Neuron (in vitro differentiated cells): ENCODE results near the gene ZNF536.

Experiments
- H2AFZ ChIP-seq: one replicate; pipeline ENCODE4 v1.6.1; 2013; ENCODE audit warnings: low read depth, mild to moderate bottlenecking, inconsistent platforms, low read length, moderate library complexity
- H3K27me3 ChIP-seq: one replicate; pipeline ENCODE4 v1.6.1; 2013; ENCODE audit warnings: low read length; ENCODE audit not compliant: insufficient read depth
- H3K36me3 ChIP-seq: one replicate; pipeline ENCODE4 v1.6.1; 2013; ENCODE audit warnings: low read length; ENCODE audit not compliant: insufficient read depth
- H3K4me1 ChIP-seq: one replicate; pipeline ENCODE4 v1.6.1; 2013; ENCODE audit warnings: low read length; ENCODE audit not compliant: insufficient read depth
- H3K4me3 ChIP-seq: 2 replicates; pipeline ENCODE4 v1.5.1; 2013; ENCODE audit warnings: mild to moderate bottlenecking, low read length, moderate library complexity
- H3K9me3 ChIP-seq: one replicate; pipeline ENCODE4 v1.6.1; 2013; ENCODE audit warnings: low read length

Gene ZNF536

DNA sequence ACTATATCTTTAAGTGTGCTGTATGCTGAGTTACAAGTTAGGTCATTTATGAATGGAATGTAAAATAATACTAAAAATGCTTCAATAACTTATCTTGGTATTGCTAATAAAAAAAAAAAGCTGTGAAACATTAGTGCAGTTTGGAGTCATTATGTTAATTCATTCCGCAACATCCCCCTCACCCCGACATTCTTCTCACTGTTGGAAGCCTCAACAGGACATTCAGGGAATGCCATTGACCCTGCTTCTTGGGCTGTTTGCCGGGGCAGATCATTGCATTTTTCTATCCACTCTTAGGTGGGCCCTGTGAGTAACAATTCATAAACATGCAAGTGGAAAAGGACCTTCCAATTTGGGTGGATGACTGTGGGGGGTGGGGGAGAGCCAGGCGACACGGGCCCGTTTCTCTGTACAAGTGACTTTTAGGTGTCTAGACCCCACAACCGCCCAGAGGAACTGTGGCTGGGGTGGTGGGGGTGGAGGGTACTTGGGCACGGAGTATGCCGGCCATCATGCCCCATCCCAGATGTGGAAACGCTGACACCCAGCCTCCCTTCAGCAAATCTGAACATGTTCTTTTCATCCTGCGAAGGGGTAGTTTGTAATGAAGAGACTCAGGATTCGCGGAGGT, 185.9 kb downstream of the ZNF536 start:
- peaks cover under 1% of the 10 kb centered on the region for H3K36me3 ChIP-seq
- H3K4me1 ChIP-seq, result peaks cover 36% of the 10 kb centered on the region
- H3K9me3 ChIP-seq, result no peaks in the 10 kb centered on the region
- H3K27me3 ChIP-seq, result no peaks in the 10 kb centered on the region
- no peak overlapping the region for H3K4me3 ChIP-seq
- no peak overlapping the region for H2AFZ ChIP-seq

DNA sequence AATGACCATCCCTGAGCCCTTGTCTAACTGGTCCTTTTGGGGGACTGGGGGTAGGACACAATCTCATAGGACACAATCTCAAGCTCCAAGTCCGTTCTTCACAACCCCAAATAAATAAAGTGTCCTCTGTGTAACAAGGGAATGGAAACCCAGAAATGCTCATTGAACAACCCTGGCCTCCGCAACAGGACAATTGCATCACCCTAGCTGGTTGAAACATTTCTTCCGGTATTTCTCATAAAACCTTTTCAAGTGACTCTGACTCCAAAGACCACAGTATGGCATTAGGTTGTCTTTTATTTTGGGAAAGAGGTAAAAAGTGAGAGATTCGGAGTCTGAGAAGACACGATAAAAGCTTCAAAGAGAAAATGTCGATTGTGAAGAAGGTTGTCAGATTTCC, 186.6 kb downstream of the ZNF536 start:
- Histone ChIP-seq H3K4me1 (peaks cover 36% of the 10 kb centered on the region), H2AFZ (no peak overlapping the region), H3K27me3 (no peaks in the 10 kb centered on the region), H3K36me3 (no peaks in the 10 kb centered on the region), H3K9me3 (no peaks in the 10 kb centered on the region), H3K4me3 (no peak overlapping the region)

DNA sequence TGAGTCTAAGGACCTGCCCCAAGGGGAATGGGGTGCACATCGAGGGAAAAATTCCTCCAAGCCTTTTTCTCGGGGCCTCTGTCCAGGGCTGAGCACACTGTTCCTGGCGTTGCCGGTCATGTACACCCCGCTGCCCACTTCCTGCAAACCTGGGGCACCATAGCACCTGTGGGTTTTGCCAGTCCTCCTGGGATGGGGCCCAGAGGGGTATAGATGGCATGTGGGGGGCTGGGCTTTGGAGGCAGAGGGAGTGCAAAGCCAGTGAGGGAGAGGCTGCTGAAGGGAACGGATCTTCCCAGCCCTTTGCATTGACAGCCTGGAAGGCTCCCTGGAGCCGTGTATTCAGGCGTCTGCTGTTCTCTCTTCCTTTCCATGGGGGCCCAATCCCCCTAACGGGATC, 187.3 kb downstream of the ZNF536 start:
- Histone ChIP-seq H3K9me3 (no peaks in the 10 kb centered on the region), H3K36me3 (no peaks in the 10 kb centered on the region), H3K27me3 (no peaks in the 10 kb centered on the region), H3K4me3 (no peak overlapping the region), H3K4me1 (peaks cover 39% of the 10 kb centered on the region), H2AFZ (no peak overlapping the region)

- Histone ChIP-seq H3K4me1 (peaks cover 33% of the 10 kb centered on the region), H3K27me3 (no peaks in the 10 kb centered on the region), H3K4me3 (no peak overlapping the region), H3K36me3 (no peaks in the 10 kb centered on the region), H3K9me3 (no peaks in the 10 kb centered on the region), H2AFZ (no peak overlapping the region)
Observed at GRCh38 chr19:30562981-30563380, 190.8 kb downstream of the ZNF536 start.

GRCh38 chr19:30563691-30564090, 191.5 kb downstream of the ZNF536 start:
- no peaks in the 10 kb centered on the region for H3K27me3 ChIP-seq
- H3K36me3 ChIP-seq, result no peaks in the 10 kb centered on the region
- H2AFZ ChIP-seq, result no peak overlapping the region
- no peak overlapping the region for H3K4me3 ChIP-seq
- H3K4me1 ChIP-seq, result peaks cover 26% of the 10 kb centered on the region
- no peaks in the 10 kb centered on the region for H3K9me3 ChIP-seq

GRCh38 chr19:30564551-30565011, 192.4 kb downstream of the ZNF536 start:
- no peak overlapping the region for H2AFZ ChIP-seq
- no peaks in the 10 kb centered on the region for H3K36me3 ChIP-seq
- no peaks in the 10 kb centered on the region for H3K9me3 ChIP-seq
- no peaks in the 10 kb centered on the region for H3K27me3 ChIP-seq
- peaks cover 23% of the 10 kb centered on the region for H3K4me1 ChIP-seq
- H3K4me3 ChIP-seq, result no peak overlapping the region

DNA sequence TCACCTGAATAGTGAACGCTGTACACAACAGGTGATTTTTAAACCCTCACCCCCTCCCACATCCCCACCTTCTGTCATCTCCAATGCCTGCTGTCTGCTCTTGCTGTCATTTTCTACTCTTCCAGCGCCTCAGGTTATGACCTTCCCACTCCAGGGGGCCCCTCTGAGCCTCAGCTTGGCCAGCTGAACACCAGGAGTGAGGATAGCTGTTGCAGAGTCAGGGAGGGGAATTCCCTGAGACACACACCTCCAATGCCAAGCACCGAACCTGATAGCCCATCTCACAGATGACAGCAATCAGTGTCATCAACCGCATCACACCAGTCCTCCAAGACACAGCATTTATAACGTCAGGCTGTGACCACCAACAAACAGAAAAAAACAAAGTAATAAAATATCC, 193.5 kb downstream of the ZNF536 start:
- Histone ChIP-seq H2AFZ (no peak overlapping the region), H3K36me3 (no peaks in the 10 kb centered on the region), H3K9me3 (no peaks in the 10 kb centered on the region), H3K27me3 (no peaks in the 10 kb centered on the region), H3K4me3 (no peak overlapping the region), H3K4me1 (peaks cover 23% of the 10 kb centered on the region)

DNA sequence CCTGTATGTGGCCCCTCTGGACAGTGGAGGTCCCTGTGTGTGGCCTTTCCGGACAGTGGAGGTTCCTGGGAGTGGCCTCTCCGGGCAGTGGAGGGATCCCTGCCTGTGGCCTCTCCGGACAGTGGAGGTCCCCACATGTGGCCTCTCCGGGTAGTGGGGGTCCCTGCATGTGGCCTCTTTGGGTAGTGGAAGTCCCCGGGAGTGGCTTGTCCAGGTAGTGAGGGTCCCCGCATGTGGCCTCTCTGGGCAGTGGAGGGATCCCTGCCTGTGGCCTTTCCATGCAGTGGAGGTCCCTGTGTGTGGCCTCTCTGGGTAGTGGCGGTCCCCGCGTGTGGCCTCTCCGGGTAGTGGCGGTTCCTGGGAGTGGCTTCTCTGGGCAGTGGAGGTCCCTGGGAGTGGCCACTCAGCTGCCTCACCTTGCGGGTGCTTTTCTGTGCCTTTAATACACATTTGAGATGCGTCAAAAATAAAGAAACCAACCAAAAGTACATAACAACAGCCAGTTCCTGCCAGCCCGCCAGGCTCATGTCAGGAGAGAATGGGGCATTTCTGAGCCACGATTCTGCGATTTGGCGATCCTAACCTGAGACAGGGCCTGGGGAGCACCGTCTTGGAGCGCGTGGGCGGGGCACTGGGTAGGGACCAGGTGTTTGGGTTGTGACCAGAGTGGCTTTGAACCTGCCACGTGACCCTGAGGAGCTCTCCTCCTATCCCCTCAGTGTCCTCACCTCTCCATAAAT, 194.7 kb downstream of the ZNF536 start:
- peaks cover 23% of the 10 kb centered on the region for H3K4me1 ChIP-seq
- no peaks in the 10 kb centered on the region for H3K9me3 ChIP-seq
- H3K36me3 ChIP-seq, result no peaks in the 10 kb centered on the region
- H2AFZ ChIP-seq, result no peak overlapping the region
- no peaks in the 10 kb centered on the region for H3K27me3 ChIP-seq
- no peak overlapping the region for H3K4me3 ChIP-seq

DNA sequence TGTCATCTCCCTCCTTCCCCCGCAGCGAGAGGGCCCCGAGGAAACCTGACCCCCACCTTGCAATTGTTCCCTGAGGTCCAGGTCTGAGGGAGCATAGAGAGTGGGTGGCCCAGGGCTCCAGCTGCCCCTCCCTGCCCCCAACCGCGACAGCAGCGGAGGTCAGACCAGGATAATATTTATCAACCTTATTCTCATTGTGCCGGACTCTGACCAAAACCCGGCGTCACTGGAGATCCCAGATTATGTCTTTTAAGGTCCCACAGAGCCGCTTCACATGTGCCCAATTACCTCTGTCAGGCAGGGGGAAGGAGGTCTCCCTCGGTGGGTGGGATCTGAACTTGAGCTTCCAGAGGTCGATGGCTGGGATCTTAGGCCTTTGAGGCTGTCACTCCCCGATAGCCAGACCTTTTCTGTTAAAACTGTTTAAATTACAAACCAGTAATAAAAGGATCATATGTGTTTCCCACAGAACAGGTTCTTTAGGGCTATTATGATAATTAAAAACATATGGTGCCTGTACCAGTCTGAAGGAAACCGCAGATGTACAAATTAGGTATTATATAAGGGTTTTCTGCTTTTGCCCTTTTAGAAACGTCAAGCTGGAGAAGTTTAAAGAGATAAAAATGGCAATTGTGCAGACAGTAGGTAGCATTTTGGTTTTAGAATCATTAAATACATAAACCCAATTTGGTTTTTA, 195.5 kb downstream of the ZNF536 start:
- Histone ChIP-seq H3K4me1 (peaks cover 23% of the 10 kb centered on the region), H3K9me3 (no peaks in the 10 kb centered on the region), H2AFZ (no peak overlapping the region), H3K27me3 (no peaks in the 10 kb centered on the region), H3K4me3 (no peak overlapping the region), H3K36me3 (no peaks in the 10 kb centered on the region)

DNA sequence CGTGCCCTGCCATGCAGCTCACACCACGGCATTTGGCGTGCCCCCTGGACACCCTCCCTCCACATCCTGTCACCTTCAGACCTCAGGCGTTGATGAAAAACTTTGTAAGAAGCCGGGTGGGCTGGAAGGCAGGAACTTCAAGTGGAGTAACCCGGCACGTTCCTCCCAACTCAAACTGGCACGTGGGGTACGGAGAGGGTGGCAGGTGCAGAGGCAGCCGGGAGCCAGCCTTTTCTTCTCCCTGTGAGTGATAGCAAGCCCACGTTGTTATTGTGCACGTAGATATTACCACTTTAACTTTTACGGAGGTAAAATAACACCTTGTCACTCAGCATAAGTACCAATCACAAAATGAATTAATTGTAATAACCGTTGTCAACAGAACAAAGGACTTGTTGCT, 198.0 kb downstream of the ZNF536 start:
- no peaks in the 10 kb centered on the region for H3K27me3 ChIP-seq
- no peaks in the 10 kb centered on the region for H3K9me3 ChIP-seq
- H3K4me1 ChIP-seq, result peaks cover 15% of the 10 kb centered on the region
- no peaks in the 10 kb centered on the region for H3K36me3 ChIP-seq
- H2AFZ ChIP-seq, result no peak overlapping the region
- no peak overlapping the region for H3K4me3 ChIP-seq

- H2AFZ ChIP-seq, result no peak overlapping the region
- H3K9me3 ChIP-seq, result no peaks in the 10 kb centered on the region
- no peaks in the 10 kb centered on the region for H3K27me3 ChIP-seq
- peaks cover 5% of the 10 kb centered on the region for H3K4me1 ChIP-seq
- H3K4me3 ChIP-seq, result no peak overlapping the region
- no peaks in the 10 kb centered on the region for H3K36me3 ChIP-seq
Observed at GRCh38 chr19:30577551-30578105, 205.4 kb downstream of the ZNF536 start.

DNA sequence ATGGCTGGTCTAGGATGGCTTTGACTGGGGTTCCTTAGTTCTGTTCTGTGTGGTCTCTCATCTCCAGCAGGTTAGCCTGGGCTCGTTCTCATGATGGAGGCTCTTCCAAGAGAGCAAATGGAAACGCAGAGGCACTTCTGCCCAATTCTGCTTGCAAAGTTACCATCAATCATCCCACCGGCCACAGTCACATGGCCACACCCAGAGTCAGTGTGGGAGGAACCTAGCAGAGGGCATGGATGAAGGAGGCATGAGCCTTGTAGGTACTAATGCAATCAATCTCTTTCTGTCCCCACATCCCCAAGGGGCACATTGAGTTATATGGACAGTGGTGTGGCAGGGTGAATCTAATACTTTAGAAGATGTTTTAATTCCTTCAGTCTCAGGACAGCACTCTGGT, 207.2 kb downstream of the ZNF536 start:
- no peaks in the 10 kb centered on the region for H3K9me3 ChIP-seq
- H3K27me3 ChIP-seq, result no peaks in the 10 kb centered on the region
- no peak overlapping the region for H3K4me3 ChIP-seq
- no peaks in the 10 kb centered on the region for H3K36me3 ChIP-seq
- peaks cover 5% of the 10 kb centered on the region for H3K4me1 ChIP-seq
- H2AFZ ChIP-seq, result no peak overlapping the region

DNA sequence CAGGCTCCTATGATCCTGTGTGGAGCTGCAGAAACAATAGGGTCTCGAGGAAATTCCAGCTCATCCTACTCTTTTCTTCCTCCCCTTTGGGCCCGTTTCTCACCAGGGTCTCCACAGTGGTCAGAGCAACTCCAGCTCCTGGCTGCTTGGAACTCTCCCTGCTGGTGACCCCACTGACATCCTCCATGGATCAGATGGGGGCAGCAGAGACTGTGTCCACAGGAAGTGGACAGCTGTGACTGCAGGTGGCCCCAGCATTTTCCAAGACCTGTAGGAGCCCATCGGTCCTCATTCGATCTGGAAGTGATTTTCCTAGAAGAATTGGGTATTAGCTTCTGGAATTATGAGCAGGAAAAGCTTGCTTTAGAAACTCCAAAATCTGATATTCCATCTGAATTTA, 208.5 kb downstream of the ZNF536 start:
- no peaks in the 10 kb centered on the region for H3K27me3 ChIP-seq
- H3K4me3 ChIP-seq, result no peak overlapping the region
- H3K36me3 ChIP-seq, result no peaks in the 10 kb centered on the region
- H3K4me1 ChIP-seq, result peaks cover 5% of the 10 kb centered on the region
- H3K9me3 ChIP-seq, result no peaks in the 10 kb centered on the region
- H2AFZ ChIP-seq, result no peak overlapping the region
